ENCODE results near the gene GUCA2B.

GUCA2B gene

GRCh38 chr1:42168391-42168670 lies 15.1 kb downstream of the GUCA2B start:
- DNase-seq = no peak

GRCh38 chr1:42168763-42169162 lies 15.6 kb downstream of the GUCA2B start:
- no peak for DNase-seq

GRCh38 chr1:42170779-42171621 lies 17.8 kb downstream of the GUCA2B start:
- DNase-seq = no peak

GRCh38 chr1:42171679-42172266 lies 18.6 kb downstream of the GUCA2B start:
- DNase-seq = no peak

- DNase-seq = no peak
Observed at GRCh38 chr1:42172381-42173133, 19.3 kb downstream of the GUCA2B start.

- DNase-seq = peak; percentile 65
Observed at GRCh38 chr1:42173155-42173933, 20.1 kb downstream of the GUCA2B start.

GRCh38 chr1:42173961-42174735 lies 20.9 kb downstream of the GUCA2B start:
- DNase-seq = no peak

- DNase-seq = no peak
Observed at GRCh38 chr1:42175314-42176054, 22.3 kb downstream of the GUCA2B start.

- no peak for DNase-seq
Observed at GRCh38 chr1:42176902-42177519, 23.8 kb downstream of the GUCA2B start.

GRCh38 chr1:42177541-42177981 lies 24.4 kb downstream of the GUCA2B start:
- no peak for DNase-seq

GRCh38 chr1:42178249-42178648 lies 25.0 kb downstream of the GUCA2B start:
- DNase-seq = no peak

- no peak for DNase-seq
Observed at GRCh38 chr1:42179275-42179674, 26.1 kb downstream of the GUCA2B start.

- DNase-seq = no peak
Observed at GRCh38 chr1:42179900-42180329, 26.7 kb downstream of the GUCA2B start.

GRCh38 chr1:42181687-42182086 lies 28.5 kb downstream of the GUCA2B start:
- no peak for DNase-seq

GRCh38 chr1:42183210-42183956 lies 30.2 kb downstream of the GUCA2B start:
- no peak for DNase-seq

GRCh38 chr1:42183957-42184268 lies 30.7 kb downstream of the GUCA2B start:
- no peak for DNase-seq

- no peak for DNase-seq
Observed at GRCh38 chr1:42184616-42185015, 31.4 kb downstream of the GUCA2B start.

GRCh38 chr1:42186152-42186551 lies 32.9 kb downstream of the GUCA2B start:
- no peak for DNase-seq

- DNase-seq = no peak
Observed at GRCh38 chr1:42189931-42190853, 37.0 kb downstream of the GUCA2B start.
